ENCODE results near the gene BUD23.

- TF ChIP-seq POLR2A (IDR thresholded peaks at IDR 0.05) (no peak), CTCF (IDR thresholded peaks at IDR 0.05) (no peak), EP300 (IDR thresholded peaks at IDR 0.05) (no peak)
These were observed 45.2 kb downstream of the BUD23 start for GRCh38 chr7:73728551-73728950.

All from tibial nerve (tissue), 4 donors.